PFSK-1 (cell line): ENCODE data around the gene REXO2.

ENCODE experiments used
- REST ChIP-seq, 2 experiments: IDR thresholded peaks; 2 replicates each; pipeline versions ENCODE4 v1.6.1 to v1.8.0; 2011 to 2012; ENCODE audit warnings: low read depth in 2 of 2, low read length in 2 of 2, control low read depth in 1 of 2, inconsistent platforms in 1 of 2, mild to moderate bottlenecking in 1 of 2, moderate library complexity in 1 of 2; ENCODE audit not compliant: insufficient read depth in 1 of 2
- SIN3A ChIP-seq: IDR thresholded peaks from 2 replicates; pipeline ENCODE4 v1.6.1; 2012; ENCODE audit warnings: mild to moderate bottlenecking, low read length, moderate library complexity, borderline replicate concordance; ENCODE audit not compliant: insufficient read depth
- TAF1 ChIP-seq: IDR thresholded peaks from 2 replicates; pipeline ENCODE4 v1.6.1; 2012; ENCODE audit warnings: low read length, control low read depth, borderline replicate concordance; ENCODE audit not compliant: insufficient read depth

- no peak for TF ChIP-seq TAF1
- TF ChIP-seq SIN3A: no peak
- no peak for TF ChIP-seq REST (IDR thresholded peaks at IDR 0.05; ENCODE audit: insufficient read depth in 1 of 2, low read depth in 2 of 2, low read length in 2 of 2)
These were observed 10.6 kb downstream of the REXO2 start for GRCh38 chr11:114449845-114450244.
